Tibial nerve (tissue), 4 donors: ENCODE data around the gene AGPAT1. TPM values are rescaled to one million over a fixed set of nuclear protein-coding genes. Genes with fewer than 3 reads are reported as not detected.

Source experiments
- DNase-seq, 2 donors: peaks; one replicate each; pipeline ENCODE4 v3.0.0-alpha.2; 2019; ENCODE audit warnings: low spot score in 2 of 2
- H3K27ac ChIP-seq, 4 donors: fragments of 200-600 bp; sonication (generic) in 3 of 4; one replicate each; pipeline ENCODE4 v1.5.1; 2017 to 2019; ENCODE audit warnings: mild to moderate bottlenecking in 1 of 4
- H3K27me3 ChIP-seq, 2 donors: fragments of 200-600 bp; sonication (generic) in 1 of 2; one replicate each; pipeline versions ENCODE4 v1.5.1 to v1.6.0; 2017 to 2019
- H3K36me3 ChIP-seq, 3 donors: fragments of 200-600 bp; sonication (generic); one replicate each; pipeline ENCODE4 v1.5.1; 2018 to 2019
- H3K4me1 ChIP-seq, 4 donors: fragments of 200-600 bp; sonication (generic) in 3 of 4; one replicate each; pipeline ENCODE4 v1.5.1; 2017 to 2019
- H3K4me3 ChIP-seq, 4 donors: fragments of 200-600 bp; sonication (generic) in 3 of 4; one replicate each; pipeline ENCODE4 v1.5.1; 2017 to 2019; ENCODE audit warnings: mild to moderate bottlenecking in 1 of 4, moderate library complexity in 1 of 4
- H3K9me3 ChIP-seq, 4 donors: fragments of 200-600 bp; sonication (generic) in 3 of 4; one replicate each; pipeline ENCODE4 v1.5.1; 2017 to 2019
- CTCF ChIP-seq, 5 experiments: fragments of 200-600 bp in 3 of 5; fragments of 450-650 bp in 2 of 5; sonication (generic) in 3 of 5; IDR thresholded peaks; one replicate each; pipeline ENCODE4 v1.5.1; 2016 to 2019; ENCODE audit warnings: antibody characterized with exemption in 5 of 5, mild to moderate bottlenecking in 3 of 5, moderate library complexity in 2 of 5
- EP300 ChIP-seq, 2 donors: sonication (generic); formaldehyde crosslinking; IDR thresholded peaks; one replicate each; pipeline ENCODE4 v1.6.1; 2017; ENCODE audit warnings: antibody characterized with exemption in 2 of 2, mild to moderate bottlenecking in 1 of 2
- POLR2A ChIP-seq, 2 donors: fragments of 450-650 bp; IDR thresholded peaks; one replicate each; pipeline ENCODE4 v1.6.1; 2017; ENCODE audit warnings: antibody characterized with exemption in 2 of 2, mild to moderate bottlenecking in 2 of 2, moderate library complexity in 2 of 2
- WGBS, 2 donors: methylation state at CpG; one replicate each; pipeline ENCODE4 v1.1.5; 2018; 5-methylcytosine and 5-hydroxymethylcytosine counted together
- total RNA-seq, 4 donors: library from RNA; depleted of rRNA; stranded (reverse); fragments of >200 nt; gene quantifications; one replicate each; pipeline ENCODE4 v1.1.0, GENCODE V29; 2016

AGPAT1 gene
- total RNA-seq, 4 donors from 2014 or later, result 45.3 to 52.2 (median 48.1) TPM

GRCh38 chr6:32183483-32184083 is 7.7 kb upstream of the AGPAT1 start:
- Histone ChIP-seq H3K4me1 (peaks cover 0 to 88% (median 30%) of the 10 kb centered on the region in 4 donors), H3K4me3 (no peak overlapping the region), H3K9me3 (no peaks in the 10 kb centered on the region), H3K27me3 (no peaks in the 10 kb centered on the region), H3K36me3 (peaks cover 0 to 68% (median 22%) of the 10 kb centered on the region in 3 donors), H3K27ac (peak overlapping the region in 3 of 4 donors; percentile 40 to 100 (median 97))
- DNase-seq, result no peak
- WGBS, 2 donors, result 71 to 78% methylated on average over 15 of the region's 15 CpGs
- no peak for TF ChIP-seq POLR2A (IDR thresholded peaks at IDR 0.05)
- TF ChIP-seq CTCF (IDR thresholded peaks at IDR 0.05), result no peak

- Histone ChIP-seq H3K36me3 (peaks cover 0 to 66% (median 22%) of the 10 kb centered on the region in 3 donors), H3K27ac (peak overlapping the region in 3 of 4 donors; percentile 40 to 100 (median 97)), H3K9me3 (no peaks in the 10 kb centered on the region), H3K27me3 (no peaks in the 10 kb centered on the region), H3K4me3 (no peak overlapping the region), H3K4me1 (peaks cover 0 to 82% (median 26%) of the 10 kb centered on the region in 4 donors)
- no peak for DNase-seq
- WGBS, 2 donors, result 67 to 72% methylated on average over 3 of the region's 3 CpGs
- no peak for TF ChIP-seq POLR2A (IDR thresholded peaks at IDR 0.05)
- no peak for TF ChIP-seq CTCF (IDR thresholded peaks at IDR 0.05)
- no peak for TF ChIP-seq EP300 (IDR thresholded peaks at IDR 0.05)
Measured at GRCh38 chr6:32183030-32183429, 7.1 kb upstream of the AGPAT1 start.

GRCh38 chr6:32182555-32182981 is 6.7 kb upstream of the AGPAT1 start:
- H3K27ac ChIP-seq, result peak overlapping the region in 3 of 4 donors; percentile 40 to 100 (median 97)
- peaks cover 0 to 78% (median 22%) of the 10 kb centered on the region in 4 donors for H3K4me1 ChIP-seq
- TF ChIP-seq POLR2A (IDR thresholded peaks at IDR 0.05) (no peak), EP300 (IDR thresholded peaks at IDR 0.05) (no peak), CTCF (IDR thresholded peaks at IDR 0.05) (no peak)
- H3K36me3 ChIP-seq, result peaks cover 0 to 62% (median 22%) of the 10 kb centered on the region in 3 donors
- no peak overlapping the region for H3K4me3 ChIP-seq
- H3K27me3 ChIP-seq, result no peaks in the 10 kb centered on the region
- WGBS, 2 donors, result 65 to 74% methylated on average over 9 to 10 of the region's 10 CpGs
- no peaks in the 10 kb centered on the region for H3K9me3 ChIP-seq
- DNase-seq, result no peak

- Histone ChIP-seq H3K36me3 (peaks cover 0 to 56% (median 19%) of the 10 kb centered on the region in 3 donors), H3K9me3 (no peaks in the 10 kb centered on the region), H3K4me3 (no peak overlapping the region), H3K4me1 (peaks cover 0 to 75% (median 17%) of the 10 kb centered on the region in 4 donors), H3K27me3 (no peaks in the 10 kb centered on the region), H3K27ac (peak overlapping the region in 2 of 4 donors; percentile 97 to 100)
- WGBS, 2 donors, result 72 to 85% methylated on average over 10 of the region's 10 CpGs
- no peak for DNase-seq
- no peak for TF ChIP-seq CTCF (IDR thresholded peaks at IDR 0.05)
- no peak for TF ChIP-seq EP300 (IDR thresholded peaks at IDR 0.05)
- no peak for TF ChIP-seq POLR2A (IDR thresholded peaks at IDR 0.05)
Measured at GRCh38 chr6:32181915-32182529, 6.1 kb upstream of the AGPAT1 start.

GRCh38 chr6:32181148-32181702 is 5.3 kb upstream of the AGPAT1 start:
- Histone ChIP-seq H3K36me3 (peaks cover 0 to 48% (median 16%) of the 10 kb centered on the region in 3 donors), H3K4me1 (peaks cover 0 to 75% (median 19%) of the 10 kb centered on the region in 4 donors), H3K27me3 (no peaks in the 10 kb centered on the region), H3K27ac (peak overlapping the region in 2 of 4 donors; percentile 97 to 100), H3K4me3 (no peak overlapping the region), H3K9me3 (no peaks in the 10 kb centered on the region)
- 80% methylated on average over 15 of the region's 15 CpGs for WGBS, 2 donors
- TF ChIP-seq EP300 (IDR thresholded peaks at IDR 0.05), result no peak
- no peak for TF ChIP-seq CTCF (IDR thresholded peaks at IDR 0.05)
- no peak for TF ChIP-seq POLR2A (IDR thresholded peaks at IDR 0.05)
- DNase-seq, result no peak
